GM21528 (cell line): ENCODE measurements around the gene NELL1.

Experiments used
- ATAC-seq: cut with Tn5 transposase; IDR thresholded peaks from one replicate; pipeline ENCODE4 v1.9.1; 2021; ENCODE audit warnings: mild to moderate bottlenecking, moderate library complexity; ENCODE audit not compliant: unreplicated experiment, low FRiP score

The NELL1 gene

GRCh38 chr11:21456186-21456585, 786.8 kb downstream of the NELL1 start:
- ATAC-seq = no peak

GRCh38 chr11:21460082-21460481, 790.7 kb downstream of the NELL1 start:
- no peak for ATAC-seq

GRCh38 chr11:21461701-21462100, 792.3 kb downstream of the NELL1 start:
- no peak for ATAC-seq

GRCh38 chr11:21464601-21465193, 795.3 kb downstream of the NELL1 start:
- ATAC-seq = no peak

- ATAC-seq = no peak
Observed at GRCh38 chr11:21465203-21465602, 795.8 kb downstream of the NELL1 start.

GRCh38 chr11:21465920-21466319, 796.5 kb downstream of the NELL1 start:
- no peak for ATAC-seq

- ATAC-seq = no peak
Observed at GRCh38 chr11:21470521-21470920, 801.1 kb downstream of the NELL1 start.

GRCh38 chr11:21472261-21472660, 802.9 kb downstream of the NELL1 start:
- no peak for ATAC-seq

GRCh38 chr11:21474529-21474928, 805.1 kb downstream of the NELL1 start:
- no peak for ATAC-seq

- ATAC-seq = no peak
Observed at GRCh38 chr11:21475276-21475675, 805.9 kb downstream of the NELL1 start.

GRCh38 chr11:21476588-21476987, 807.2 kb downstream of the NELL1 start:
- no peak for ATAC-seq

GRCh38 chr11:21480240-21480639, 810.9 kb downstream of the NELL1 start:
- no peak for ATAC-seq

- no peak for ATAC-seq
Observed at GRCh38 chr11:21481255-21481654, 811.9 kb downstream of the NELL1 start.

GRCh38 chr11:21484039-21484438, 814.7 kb downstream of the NELL1 start:
- ATAC-seq = no peak

- no peak for ATAC-seq
Observed at GRCh38 chr11:21485006-21485405, 815.6 kb downstream of the NELL1 start.

- ATAC-seq = no peak
Observed at GRCh38 chr11:21485426-21485825, 816.0 kb downstream of the NELL1 start.

- ATAC-seq = no peak
Observed at GRCh38 chr11:21489416-21490115, 820.2 kb downstream of the NELL1 start.

GRCh38 chr11:21492931-21493330, 823.5 kb downstream of the NELL1 start:
- ATAC-seq = no peak

- no peak for ATAC-seq
Observed at GRCh38 chr11:21494946-21495345, 825.6 kb downstream of the NELL1 start.

GRCh38 chr11:21495879-21496278, 826.5 kb downstream of the NELL1 start:
- ATAC-seq = no peak

- no peak for ATAC-seq
Observed at GRCh38 chr11:21501245-21501644, 831.9 kb downstream of the NELL1 start.

GRCh38 chr11:21505070-21505469, 835.7 kb downstream of the NELL1 start:
- no peak for ATAC-seq
